Measurements from ENCODE around the gene GRM8.

GRM8 gene

GRCh38 chr7:126658684-126659083, 594.1 kb downstream of the GRM8 start:
- DNase-seq (ENCODE audit: low spot score) = no peak

DNA sequence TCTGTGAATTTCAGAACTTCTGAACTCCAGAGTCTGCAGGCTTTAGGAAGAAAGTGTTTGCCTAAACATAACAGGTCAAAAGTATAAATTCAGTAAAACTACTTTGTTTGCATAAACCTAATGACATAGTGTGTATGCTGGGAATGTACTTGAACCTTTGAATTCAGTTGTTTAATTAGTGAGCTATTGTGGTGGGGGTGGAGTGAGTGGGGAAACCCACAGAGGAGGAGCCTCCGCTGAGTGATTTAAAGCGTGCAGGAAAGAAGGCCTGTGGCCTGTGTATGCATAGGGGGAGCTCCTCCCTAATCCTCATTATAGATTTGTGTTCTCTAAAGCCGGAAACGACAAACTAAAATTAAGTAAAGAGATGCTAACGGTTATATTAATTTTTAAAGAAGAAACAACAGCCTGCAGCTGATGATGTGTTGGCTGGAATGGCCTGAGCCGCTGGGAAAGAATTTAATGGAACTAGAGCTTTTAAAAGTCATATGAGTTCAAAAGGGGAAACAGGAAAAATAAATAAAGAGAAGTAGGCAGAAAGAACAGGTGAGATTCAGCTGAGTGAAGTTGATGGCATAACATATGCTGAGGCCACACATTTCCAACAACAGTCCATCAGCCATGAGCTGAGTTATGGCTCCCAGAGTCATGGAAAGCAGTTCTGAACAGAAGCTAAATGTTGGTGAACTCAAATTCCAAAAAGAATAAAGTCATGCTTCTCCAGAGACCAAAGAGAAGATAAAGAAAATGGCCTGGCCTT, 595.0 kb downstream of the GRM8 start:
- no peak for DNase-seq (ENCODE audit: low spot score)

DNA sequence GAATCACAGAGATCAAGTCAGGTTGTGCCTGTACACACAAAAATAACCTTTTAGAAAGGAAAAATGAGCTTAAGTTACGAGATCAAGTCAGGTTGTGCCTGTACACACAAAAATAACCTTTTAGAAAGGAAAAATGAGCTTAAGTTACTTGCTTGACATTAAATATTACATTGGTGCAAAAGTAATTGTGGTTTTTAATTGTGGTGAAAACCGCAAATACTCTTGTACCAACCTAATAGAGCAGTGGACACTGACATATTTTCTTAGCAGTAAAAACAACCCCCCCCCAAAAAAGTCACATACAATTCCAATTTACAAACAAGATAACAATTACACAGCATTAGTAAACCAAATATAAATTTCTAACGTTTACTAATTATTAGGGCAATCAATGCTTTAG, 595.6 kb downstream of the GRM8 start:
- DNase-seq (ENCODE audit: low spot score) = no peak

- DNase-seq (ENCODE audit: low spot score) = no peak
Measured at GRCh38 chr7:126656165-126656564, 596.6 kb downstream of the GRM8 start.

DNA sequence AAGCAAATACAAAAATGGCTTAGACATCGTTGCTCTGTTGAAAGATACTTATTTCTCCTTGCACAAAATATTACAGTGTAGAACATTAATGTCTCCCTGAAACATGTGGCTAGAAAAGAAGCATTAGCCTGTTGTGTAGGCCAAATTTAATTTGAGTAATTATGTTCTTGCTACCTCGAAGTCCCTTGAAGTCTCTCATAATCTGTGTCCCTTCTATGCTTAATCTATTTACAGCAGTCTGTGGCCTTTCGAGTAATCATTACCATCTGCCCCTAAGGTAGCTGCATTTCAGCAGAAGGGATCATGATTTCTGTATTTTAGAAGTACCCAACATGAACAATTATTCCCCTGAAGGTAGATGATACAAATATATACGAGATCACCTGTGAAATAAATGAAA, 615.2 kb downstream of the GRM8 start:
- no peak for DNase-seq (ENCODE audit: low spot score)

DNA sequence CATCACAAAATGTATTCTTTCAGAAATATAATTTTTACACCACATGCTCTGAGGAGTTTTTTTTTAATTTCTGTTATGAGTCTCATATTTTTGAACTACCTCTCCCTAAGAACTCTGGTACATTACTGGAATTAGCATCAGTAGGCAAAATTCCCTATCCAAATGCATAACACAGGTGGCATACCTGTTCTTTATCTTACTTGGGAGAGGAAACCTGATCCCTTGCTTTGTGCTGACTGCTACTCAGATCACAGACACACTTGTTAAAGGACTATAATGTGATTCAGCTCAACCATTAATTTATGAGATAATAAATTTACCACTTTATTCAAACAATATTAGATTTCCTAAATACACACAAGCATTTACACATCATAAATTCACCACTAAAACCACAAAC, 617.2 kb downstream of the GRM8 start:
- DNase-seq (ENCODE audit: low spot score) = no peak

- no peak for DNase-seq (ENCODE audit: low spot score)
Measured at GRCh38 chr7:126608339-126608776, 644.4 kb downstream of the GRM8 start.

DNA sequence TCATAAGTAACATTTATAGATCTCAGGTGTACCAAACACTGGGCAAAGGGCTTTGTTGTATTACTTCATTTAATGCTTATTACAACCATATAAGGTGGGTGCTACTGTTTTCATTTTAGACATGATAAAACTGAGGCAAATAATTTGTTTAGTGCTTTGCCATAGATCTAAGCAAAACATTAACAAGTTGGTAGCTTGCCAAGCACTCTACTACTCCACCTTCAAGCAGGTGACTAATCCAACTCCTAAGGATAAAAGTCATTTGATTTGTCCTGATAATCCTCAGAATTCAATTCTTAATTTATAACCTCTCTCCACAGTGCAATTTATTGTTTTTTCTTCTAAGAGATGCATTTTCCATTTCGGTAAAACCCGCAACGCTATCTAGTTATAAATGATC, 646.4 kb downstream of the GRM8 start:
- no peak for DNase-seq (ENCODE audit: low spot score)

DNA sequence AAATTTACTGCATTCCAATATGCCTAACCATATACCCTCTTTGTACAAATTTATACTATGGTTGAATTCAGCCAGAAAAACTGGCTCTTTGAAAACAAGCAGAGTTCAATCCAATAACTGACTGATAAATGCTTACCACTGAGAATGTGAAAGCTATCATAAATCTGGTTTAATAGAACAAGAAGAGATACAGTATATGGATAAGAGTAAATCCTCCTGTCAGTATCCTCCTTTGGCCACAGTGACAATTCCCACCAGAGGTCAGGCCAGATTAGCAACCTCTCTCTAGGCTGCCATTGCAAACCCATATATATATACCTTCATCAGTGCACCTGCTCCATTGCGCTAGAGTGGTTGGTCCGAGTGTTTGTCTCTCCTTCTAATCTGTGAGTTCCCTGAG, 647.2 kb downstream of the GRM8 start:
- no peak for DNase-seq (ENCODE audit: low spot score)

DNA sequence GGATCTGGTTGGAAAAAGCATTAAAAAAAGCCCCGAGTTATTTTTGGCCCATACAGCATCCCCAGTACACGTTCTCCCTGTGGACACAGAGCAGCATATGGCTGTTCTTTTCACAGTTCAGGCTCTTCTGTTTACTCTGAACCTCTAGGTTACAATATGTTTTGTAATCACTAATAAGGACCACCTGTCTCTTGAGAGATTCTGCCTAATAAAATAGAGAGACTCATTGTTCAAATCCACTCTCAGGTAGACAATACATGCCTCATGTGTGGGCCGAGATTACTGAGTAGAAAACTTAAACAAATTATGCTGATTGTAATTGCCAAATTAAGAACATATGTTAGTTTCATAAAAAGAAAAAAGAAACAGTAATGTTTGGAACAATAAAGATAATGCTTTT, 647.7 kb downstream of the GRM8 start:
- DNase-seq (ENCODE audit: low spot score) = no peak

- no peak for DNase-seq (ENCODE audit: low spot score)
Measured at GRCh38 chr7:126589068-126589684, 663.6 kb downstream of the GRM8 start.

- DNase-seq (ENCODE audit: low spot score) = no peak
Measured at GRCh38 chr7:126578338-126578737, 674.4 kb downstream of the GRM8 start.

- DNase-seq (ENCODE audit: low spot score) = no peak
Measured at GRCh38 chr7:126574276-126575250, 678.2 kb downstream of the GRM8 start.

DNA sequence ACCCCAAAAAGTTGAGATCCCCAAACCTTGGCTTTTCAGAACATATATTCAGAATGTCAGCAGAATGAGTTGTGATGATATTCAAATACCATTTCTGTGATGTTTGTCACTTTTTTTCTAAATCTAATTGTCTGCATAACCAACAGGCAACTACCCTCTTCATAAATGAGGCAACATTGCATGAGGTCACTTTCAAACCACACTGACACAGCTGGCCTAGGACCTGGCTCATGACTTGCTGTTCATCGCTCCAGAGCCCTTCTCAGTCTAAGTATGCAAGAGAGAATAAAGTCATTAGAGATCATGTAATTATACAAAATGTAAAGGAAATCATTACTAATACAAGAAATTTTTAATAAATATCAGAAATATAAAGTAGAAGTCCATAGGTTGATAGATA, 681.9 kb downstream of the GRM8 start:
- no peak for DNase-seq (ENCODE audit: low spot score)

DNA sequence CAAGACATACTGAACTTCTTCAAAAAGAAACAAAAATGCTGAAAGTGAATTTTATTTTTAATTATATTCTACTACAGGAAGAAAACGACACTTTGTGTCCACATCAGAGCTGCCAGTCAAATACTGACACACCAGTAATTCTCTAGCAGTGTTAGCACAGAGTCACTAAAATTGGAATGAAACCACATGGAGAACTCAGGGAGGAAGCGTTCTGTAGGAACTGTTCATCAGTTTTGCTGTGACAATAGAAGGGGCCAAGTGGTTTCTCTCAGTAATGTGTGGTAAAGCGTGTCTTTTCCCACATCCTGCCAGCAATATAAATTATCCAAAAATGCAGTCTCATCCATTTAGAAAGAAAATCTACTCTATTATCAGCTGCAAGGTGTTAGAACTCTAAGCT, 683.3 kb downstream of the GRM8 start:
- DNase-seq (ENCODE audit: low spot score) = no peak

GRCh38 chr7:126557271-126557670, 695.5 kb downstream of the GRM8 start:
- DNase-seq (ENCODE audit: low spot score) = no peak

- no peak for DNase-seq (ENCODE audit: low spot score)
Measured at GRCh38 chr7:126541406-126541805, 711.3 kb downstream of the GRM8 start.

- DNase-seq (ENCODE audit: low spot score) = no peak
Measured at GRCh38 chr7:126535176-126535575, 717.6 kb downstream of the GRM8 start.

GRCh38 chr7:126533715-126534114, 719.0 kb downstream of the GRM8 start:
- no peak for DNase-seq (ENCODE audit: low spot score)

- DNase-seq (ENCODE audit: low spot score) = no peak
Measured at GRCh38 chr7:126529833-126530232, 722.9 kb downstream of the GRM8 start.

- DNase-seq (ENCODE audit: low spot score) = no peak
Measured at GRCh38 chr7:126529254-126529653, 723.5 kb downstream of the GRM8 start.

DNA sequence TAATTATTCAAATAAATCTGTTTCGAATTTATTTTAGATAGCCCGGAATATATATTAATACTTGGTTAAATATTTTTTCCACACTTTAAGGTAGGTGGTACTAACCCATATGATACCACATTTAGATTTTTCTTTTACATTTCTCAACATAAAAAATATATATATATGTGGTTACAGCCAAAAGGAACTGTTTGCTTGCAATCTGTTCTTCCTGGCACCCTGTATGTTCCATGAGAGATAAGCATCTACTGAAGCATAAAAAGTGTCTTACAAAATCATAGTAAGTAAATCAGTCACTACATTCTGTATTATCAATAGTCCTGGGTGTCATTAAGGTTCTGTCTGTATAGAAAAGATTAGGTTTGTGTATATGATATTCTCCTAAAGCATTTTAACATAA, 726.8 kb downstream of the GRM8 start:
- DNase-seq (ENCODE audit: low spot score) = no peak

DNA sequence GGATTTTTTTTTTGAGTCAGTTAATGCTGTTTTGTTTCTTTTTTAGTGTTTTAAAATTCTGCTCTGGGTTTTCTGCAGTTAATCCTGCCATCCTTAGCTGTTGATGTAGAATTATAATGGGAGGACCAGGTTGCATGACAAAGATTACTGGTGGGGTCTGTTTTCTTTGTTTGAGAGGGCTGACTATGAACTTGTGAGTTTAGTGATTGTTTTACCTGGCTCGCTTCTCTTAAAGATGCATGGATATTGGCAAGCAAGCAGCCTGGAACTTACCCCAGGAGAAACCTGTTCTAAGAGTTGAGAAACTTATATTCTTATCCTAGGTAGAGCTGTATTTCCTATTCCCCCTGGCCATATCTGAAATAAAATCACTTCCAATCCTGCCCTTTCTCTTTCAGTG, 727.8 kb downstream of the GRM8 start:
- no peak for DNase-seq (ENCODE audit: low spot score)
